PFSK-1 (cell line): ENCODE data around the gene PDZD2.

ENCODE experiments used
- FOXP2 ChIP-seq: optimal IDR thresholded peaks from 2 replicates; pipeline ENCODE3; 2011; ENCODE audit warnings: borderline replicate concordance, control low read depth, inconsistent platforms; ENCODE audit not compliant: insufficient read depth; ENCODE audit errors: extremely low read length, extremely low read depth
- POLR2AphosphoS5 ChIP-seq: IDR thresholded peaks from 2 replicates; pipeline ENCODE4 v1.6.1; 2012; ENCODE audit warnings: low read depth, mild to moderate bottlenecking, control low read depth, low read length, moderate library complexity
- REST ChIP-seq, 2 experiments: IDR thresholded peaks; 2 replicates each; pipeline versions ENCODE4 v1.6.1 to v1.8.0; 2011 to 2012; ENCODE audit warnings: low read depth in 2 of 2, low read length in 2 of 2, control low read depth in 1 of 2, inconsistent platforms in 1 of 2, mild to moderate bottlenecking in 1 of 2, moderate library complexity in 1 of 2; ENCODE audit not compliant: insufficient read depth in 1 of 2
- SIN3A ChIP-seq: IDR thresholded peaks from 2 replicates; pipeline ENCODE4 v1.6.1; 2012; ENCODE audit warnings: mild to moderate bottlenecking, low read length, moderate library complexity, borderline replicate concordance; ENCODE audit not compliant: insufficient read depth

DNA sequence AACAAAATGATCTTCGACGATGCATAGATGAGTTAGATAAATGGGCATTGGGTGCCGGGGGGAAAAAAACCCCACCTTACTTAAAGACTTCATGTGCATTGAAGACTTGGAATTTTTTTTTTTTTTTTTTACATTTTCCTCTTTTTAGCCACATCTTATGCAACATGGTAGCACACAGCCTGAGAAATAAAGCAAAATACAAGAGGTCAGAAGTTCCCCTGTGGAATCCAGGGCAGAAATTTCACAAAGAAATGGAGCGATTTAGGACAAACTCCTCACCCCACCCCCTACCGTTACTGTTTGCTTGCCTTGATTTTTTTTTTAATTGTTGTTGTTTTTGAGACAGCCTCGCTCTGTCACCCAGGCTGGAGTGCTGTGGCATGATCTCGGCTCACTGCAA lies 382.0 kb downstream of the PDZD2 start:
- no peak for TF ChIP-seq POLR2AphosphoS5
- no peak for TF ChIP-seq REST (IDR thresholded peaks at IDR 0.05; ENCODE audit: insufficient read depth in 1 of 2, low read depth in 2 of 2, low read length in 2 of 2)
- no peak for TF ChIP-seq FOXP2
- TF ChIP-seq SIN3A = no peak
